Left lung (tissue), 10 donors: Measurements from ENCODE around the gene PDE4D. TPM values are rescaled to one million over a fixed set of nuclear protein-coding genes. Genes with fewer than 3 reads are reported as not detected.

Experiments
- ATAC-seq: fragments of 200-7000 bp; cut with Tn5 transposase; one replicate; pipeline ENCODE4 v1.9.1; 2020; ENCODE audit warnings: moderate library complexity
- DNase-seq, 4 donors: peaks; one replicate each; pipeline ENCODE4 v3.0.0-alpha.2; 2013 to 2020
- H3K27ac ChIP-seq, 2 donors: fragments of 200-600 bp; sonication (generic) in 1 of 2; one replicate each; pipeline versions ENCODE4 v1.5.0 to v1.8.0; 2020 to 2021
- H3K27me3 ChIP-seq, 2 donors: fragments of 200-600 bp; sonication (generic) in 1 of 2; one replicate each; pipeline versions ENCODE4 v1.5.0 to v1.8.0; 2020 to 2021
- H3K36me3 ChIP-seq, 2 donors: fragments of 200-600 bp; sonication (generic) in 1 of 2; one replicate each; pipeline versions ENCODE4 v1.5.0 to v1.8.0; 2020 to 2021
- H3K4me1 ChIP-seq, 2 donors: fragments of 200-600 bp; one replicate each; pipeline ENCODE4 v1.8.0; 2021
- H3K4me3 ChIP-seq, 2 donors: fragments of 200-600 bp; sonication (generic) in 1 of 2; one replicate each; pipeline versions ENCODE4 v1.5.0 to v1.8.0; 2020 to 2021; ENCODE audit warnings: mild to moderate bottlenecking in 1 of 2
- H3K9me3 ChIP-seq, 2 donors: fragments of 200-600 bp; sonication (generic) in 1 of 2; one replicate each; pipeline versions ENCODE4 v1.5.0 to v1.8.0; 2020 to 2021
- intact Hi-C, 2 donors: fragments of 100-400 bp; cut with DNase I; formaldehyde crosslinking; loops; one replicate each; pipeline versions ENCODE4 v1.11.2 to v1.14.2; 2022
- polyA plus RNA-seq, 6 donors: library from polyadenylated mRNA; unstranded; fragments of 120-200 nt; gene quantifications; one replicate each; pipeline ENCODE4 v1.2.1, GENCODE V29; 2013; ENCODE audit not compliant: insufficient read length in 6 of 6
- total RNA-seq, 2 donors: library from RNA; stranded (reverse); fragmentation: NEBNext Ultra II Directional; extraction: Animal tissue kit (Norgen Biotek cat#: 25700); gene quantifications; one replicate each; pipeline ENCODE4 v1.2.1, GENCODE V29; 2021
- TF ChIP-seq, protein P1 (sequence below), 2 donors: fragments of 200-600 bp; sonication (generic) in 1 of 2; IDR thresholded peaks; one replicate each; pipeline versions ENCODE4 v1.5.0 to v1.8.0; 2021; ENCODE audit warnings: antibody characterized with exemption in 2 of 2
- donor health status: DM: no; HTN: yes; CAD: no.
- donor health status: DM: no; HTN: no; CAD: no.

Gene PDE4D
- total and polyA plus RNA-seq, 8 donors = 21.4 to 57.1 (median 25.4) TPM

DNA sequence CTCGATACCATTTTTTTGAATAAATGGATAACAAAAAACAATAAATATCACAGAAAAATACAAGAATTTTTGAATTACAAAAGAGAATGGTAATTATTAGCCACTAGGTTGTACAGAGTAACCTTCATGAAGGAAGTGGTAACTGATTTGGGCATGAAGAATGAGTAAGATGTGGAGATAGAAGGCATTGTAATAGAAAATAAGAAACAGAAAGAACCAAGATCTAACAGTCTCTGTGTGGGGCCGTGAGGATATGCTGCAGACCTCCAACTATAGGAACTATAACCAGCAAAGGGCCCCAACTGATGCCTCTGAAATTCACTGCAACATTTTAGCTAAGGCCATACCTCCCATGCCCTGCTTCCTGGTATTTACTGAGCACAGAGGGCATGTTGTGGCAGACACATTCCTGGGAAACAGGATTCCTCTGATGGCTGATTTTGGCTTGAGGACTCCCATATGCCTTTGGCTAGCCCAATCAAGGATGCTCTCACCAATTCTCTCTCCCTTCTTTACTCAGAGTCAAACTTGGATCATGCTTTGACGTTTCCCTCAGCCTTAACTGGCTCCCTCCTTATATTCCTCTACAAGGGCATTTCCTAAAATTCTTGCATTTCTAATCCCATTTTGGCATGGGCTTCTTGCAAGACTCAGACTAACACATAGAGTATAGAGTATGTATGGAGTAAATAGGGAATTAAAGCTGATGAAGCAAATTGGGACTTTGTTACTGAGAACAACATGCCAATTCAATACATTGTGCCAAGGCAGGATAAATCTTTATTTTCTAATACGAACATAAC is 208.9 kb downstream of the PDE4D start:
- ATAC-seq (no peak), DNase-seq (no peak)
- TF ChIP-seq, protein P1, sequence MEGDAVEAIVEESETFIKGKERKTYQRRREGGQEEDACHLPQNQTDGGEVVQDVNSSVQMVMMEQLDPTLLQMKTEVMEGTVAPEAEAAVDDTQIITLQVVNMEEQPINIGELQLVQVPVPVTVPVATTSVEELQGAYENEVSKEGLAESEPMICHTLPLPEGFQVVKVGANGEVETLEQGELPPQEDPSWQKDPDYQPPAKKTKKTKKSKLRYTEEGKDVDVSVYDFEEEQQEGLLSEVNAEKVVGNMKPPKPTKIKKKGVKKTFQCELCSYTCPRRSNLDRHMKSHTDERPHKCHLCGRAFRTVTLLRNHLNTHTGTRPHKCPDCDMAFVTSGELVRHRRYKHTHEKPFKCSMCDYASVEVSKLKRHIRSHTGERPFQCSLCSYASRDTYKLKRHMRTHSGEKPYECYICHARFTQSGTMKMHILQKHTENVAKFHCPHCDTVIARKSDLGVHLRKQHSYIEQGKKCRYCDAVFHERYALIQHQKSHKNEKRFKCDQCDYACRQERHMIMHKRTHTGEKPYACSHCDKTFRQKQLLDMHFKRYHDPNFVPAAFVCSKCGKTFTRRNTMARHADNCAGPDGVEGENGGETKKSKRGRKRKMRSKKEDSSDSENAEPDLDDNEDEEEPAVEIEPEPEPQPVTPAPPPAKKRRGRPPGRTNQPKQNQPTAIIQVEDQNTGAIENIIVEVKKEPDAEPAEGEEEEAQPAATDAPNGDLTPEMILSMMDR (IDR thresholded peaks at IDR 0.05) = no peak
- no peaks in the 10 kb centered on the region for H3K9me3 ChIP-seq
- H3K4me3 ChIP-seq = no peak overlapping the region
- H3K36me3 ChIP-seq = no peaks in the 10 kb centered on the region
- H3K27ac ChIP-seq = no peak overlapping the region
- peaks cover 0 to 4% of the 10 kb centered on the region in 2 donors for H3K4me1 ChIP-seq
- H3K27me3 ChIP-seq = no peaks in the 10 kb centered on the region
- intact Hi-C loops = no loop called here

DNA sequence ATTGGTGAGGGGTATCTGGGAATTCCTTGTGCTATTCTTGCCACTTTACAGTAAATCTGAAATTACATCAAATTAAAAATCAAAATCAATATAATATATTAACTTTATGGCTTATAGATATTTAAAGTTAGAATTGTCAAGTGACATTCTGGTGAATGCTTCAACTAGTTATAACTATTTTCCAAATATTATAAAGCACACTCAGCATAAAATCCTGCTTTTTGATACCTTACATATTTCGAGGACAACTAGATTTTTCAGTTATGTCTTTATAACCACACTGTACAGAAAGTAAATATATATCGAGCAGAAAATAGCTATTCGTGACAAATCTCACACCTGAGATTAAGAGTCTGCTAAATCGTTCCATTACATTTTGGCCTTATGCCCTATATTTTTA is 210.2 kb downstream of the PDE4D start:
- DNase-seq (no peak), ATAC-seq (no peak)
- intact Hi-C loops = no loop called here
- peaks cover 0 to 4% of the 10 kb centered on the region in 2 donors for H3K4me1 ChIP-seq
- TF ChIP-seq, protein P1 (IDR thresholded peaks at IDR 0.05) = no peak
- H3K27me3 ChIP-seq = no peaks in the 10 kb centered on the region
- H3K36me3 ChIP-seq = no peaks in the 10 kb centered on the region
- no peak overlapping the region for H3K4me3 ChIP-seq
- no peak overlapping the region for H3K27ac ChIP-seq
- H3K9me3 ChIP-seq = no peaks in the 10 kb centered on the region

DNA sequence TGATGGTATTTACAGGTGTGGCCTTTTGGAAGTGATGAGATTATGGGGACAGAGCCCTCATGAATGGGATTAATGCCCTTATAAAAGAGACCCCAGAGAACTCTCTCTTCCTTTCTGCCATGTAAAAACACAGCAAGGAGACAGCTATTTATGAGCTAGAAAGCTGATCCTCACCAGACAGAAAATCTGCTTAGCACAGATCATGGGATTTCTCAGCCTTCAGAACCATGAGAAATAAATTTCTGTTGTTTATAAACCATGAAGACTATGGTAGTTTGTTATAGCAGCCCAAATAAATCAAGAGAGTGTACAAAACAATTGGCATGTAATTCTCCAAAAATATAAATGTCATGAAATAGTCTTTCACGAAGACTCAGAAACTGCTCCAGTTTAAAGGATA is 211.0 kb downstream of the PDE4D start:
- DNase-seq = no peak
- Histone ChIP-seq H3K4me1 (peaks cover 0 to 4% of the 10 kb centered on the region in 2 donors), H3K36me3 (no peaks in the 10 kb centered on the region), H3K9me3 (no peaks in the 10 kb centered on the region), H3K4me3 (no peak overlapping the region), H3K27me3 (no peaks in the 10 kb centered on the region), H3K27ac (no peak overlapping the region)
- intact Hi-C loops = no loop called here
- TF ChIP-seq, protein P1 (IDR thresholded peaks at IDR 0.05) = no peak
- ATAC-seq = no peak

DNA sequence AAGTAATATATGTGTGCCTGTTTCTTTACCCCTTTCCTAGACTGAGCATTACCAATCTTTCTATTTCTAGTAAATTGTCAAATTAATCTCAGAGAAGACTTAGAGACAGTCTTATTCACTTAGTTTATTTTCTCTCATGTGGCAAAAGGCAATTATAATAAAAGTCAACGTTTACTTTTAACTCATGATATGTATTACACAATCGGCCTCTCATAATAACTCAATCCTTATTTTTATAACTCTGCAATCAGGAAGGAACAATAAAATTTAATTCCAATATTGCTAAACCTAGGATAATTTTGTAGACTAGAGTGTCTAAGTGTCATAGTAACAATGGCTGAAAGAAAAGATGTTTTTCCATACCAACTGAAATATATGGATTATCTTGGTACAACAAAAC is 214.6 kb downstream of the PDE4D start:
- Histone ChIP-seq H3K4me3 (no peak overlapping the region), H3K27me3 (no peaks in the 10 kb centered on the region), H3K36me3 (no peaks in the 10 kb centered on the region), H3K4me1 (no peaks in the 10 kb centered on the region), H3K9me3 (no peaks in the 10 kb centered on the region), H3K27ac (no peak overlapping the region)
- TF ChIP-seq, protein P1 (IDR thresholded peaks at IDR 0.05) = no peak
- intact Hi-C loops = no loop called here
- DNase-seq (no peak), ATAC-seq (no peak)

DNA sequence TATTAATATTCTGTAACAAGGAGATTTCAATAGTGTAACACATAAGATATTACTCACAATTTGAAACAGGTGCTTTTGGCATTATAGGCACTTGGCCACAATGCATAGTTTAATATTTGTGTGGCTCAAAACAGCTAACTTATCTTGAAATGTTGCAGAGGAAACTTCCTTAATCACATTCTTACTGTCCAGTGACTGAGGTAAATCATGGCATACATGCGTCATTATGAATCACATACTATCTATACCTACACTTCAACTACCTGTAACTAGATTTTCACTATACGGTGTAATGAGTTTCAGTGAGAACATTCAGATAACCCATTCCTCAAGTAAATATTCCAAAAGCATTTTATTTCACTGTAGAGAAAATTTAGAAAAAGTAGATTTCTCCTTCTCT is 218.8 kb downstream of the PDE4D start:
- Histone ChIP-seq H3K27ac (no peak overlapping the region), H3K27me3 (no peaks in the 10 kb centered on the region), H3K4me3 (no peak overlapping the region), H3K4me1 (no peaks in the 10 kb centered on the region), H3K36me3 (no peaks in the 10 kb centered on the region), H3K9me3 (no peaks in the 10 kb centered on the region)
- TF ChIP-seq, protein P1 (IDR thresholded peaks at IDR 0.05) = no peak
- ATAC-seq = no peak
- intact Hi-C loops = no loop called here
- DNase-seq = no peak
